Tibial nerve (tissue), 4 donors: Measurements from ENCODE around the gene PUM1. TPM values are rescaled to one million over a fixed set of nuclear protein-coding genes. Genes with fewer than 3 reads are reported as not detected.

Experiments
- DNase-seq, 2 donors: peaks; one replicate each; pipeline ENCODE4 v3.0.0-alpha.2; 2019; ENCODE audit warnings: low spot score in 2 of 2
- H3K27ac ChIP-seq, 4 donors: fragments of 200-600 bp; sonication (generic) in 3 of 4; one replicate each; pipeline ENCODE4 v1.5.1; 2017 to 2019; ENCODE audit warnings: mild to moderate bottlenecking in 1 of 4
- H3K27me3 ChIP-seq, 2 donors: fragments of 200-600 bp; sonication (generic) in 1 of 2; one replicate each; pipeline versions ENCODE4 v1.5.1 to v1.6.0; 2017 to 2019
- H3K36me3 ChIP-seq, 3 donors: fragments of 200-600 bp; sonication (generic); one replicate each; pipeline ENCODE4 v1.5.1; 2018 to 2019
- H3K4me1 ChIP-seq, 4 donors: fragments of 200-600 bp; sonication (generic) in 3 of 4; one replicate each; pipeline ENCODE4 v1.5.1; 2017 to 2019
- H3K4me3 ChIP-seq, 4 donors: fragments of 200-600 bp; sonication (generic) in 3 of 4; one replicate each; pipeline ENCODE4 v1.5.1; 2017 to 2019; ENCODE audit warnings: mild to moderate bottlenecking in 1 of 4, moderate library complexity in 1 of 4
- H3K9me3 ChIP-seq, 4 donors: fragments of 200-600 bp; sonication (generic) in 3 of 4; one replicate each; pipeline ENCODE4 v1.5.1; 2017 to 2019
- EP300 ChIP-seq, 2 donors: sonication (generic); formaldehyde crosslinking; IDR thresholded peaks; one replicate each; pipeline ENCODE4 v1.6.1; 2017; ENCODE audit warnings: antibody characterized with exemption in 2 of 2, mild to moderate bottlenecking in 1 of 2
- POLR2A ChIP-seq, 2 donors: fragments of 450-650 bp; IDR thresholded peaks; one replicate each; pipeline ENCODE4 v1.6.1; 2017; ENCODE audit warnings: antibody characterized with exemption in 2 of 2, mild to moderate bottlenecking in 2 of 2, moderate library complexity in 2 of 2
- WGBS, 2 donors: methylation state at CpG; one replicate each; pipeline ENCODE4 v1.1.5; 2018; 5-methylcytosine and 5-hydroxymethylcytosine counted together
- total RNA-seq, 4 donors: library from RNA; depleted of rRNA; stranded (reverse); fragments of >200 nt; gene quantifications; one replicate each; pipeline ENCODE4 v1.1.0, GENCODE V29; 2016
- TF ChIP-seq, protein P1 (sequence below), 5 experiments: fragments of 200-600 bp in 3 of 5; fragments of 450-650 bp in 2 of 5; sonication (generic) in 3 of 5; IDR thresholded peaks; one replicate each; pipeline ENCODE4 v1.5.1; 2016 to 2019; ENCODE audit warnings: antibody characterized with exemption in 5 of 5, mild to moderate bottlenecking in 3 of 5, moderate library complexity in 2 of 5

PUM1 gene
- total RNA-seq, 4 donors from 2014 or later = 64.8 to 93.4 (median 76.0) TPM

GRCh38 chr1:30890502-30891226 lies 174.9 kb downstream of the PUM1 start:
- 52 to 56% methylated on average over 10 of the region's 10 CpGs for WGBS, 2 donors
- peaks cover 0 to 87% (median 32%) of the 10 kb centered on the region in 4 donors for H3K4me1 ChIP-seq
- no peaks in the 10 kb centered on the region for H3K36me3 ChIP-seq
- H3K9me3 ChIP-seq = no peaks in the 10 kb centered on the region
- peak overlapping the region in 3 of 4 donors; percentile 10 to 91 (median 75) for H3K27ac ChIP-seq
- no peaks in the 10 kb centered on the region for H3K27me3 ChIP-seq
- H3K4me3 ChIP-seq = no peak overlapping the region
- no peak for DNase-seq
- TF ChIP-seq, protein P1, sequence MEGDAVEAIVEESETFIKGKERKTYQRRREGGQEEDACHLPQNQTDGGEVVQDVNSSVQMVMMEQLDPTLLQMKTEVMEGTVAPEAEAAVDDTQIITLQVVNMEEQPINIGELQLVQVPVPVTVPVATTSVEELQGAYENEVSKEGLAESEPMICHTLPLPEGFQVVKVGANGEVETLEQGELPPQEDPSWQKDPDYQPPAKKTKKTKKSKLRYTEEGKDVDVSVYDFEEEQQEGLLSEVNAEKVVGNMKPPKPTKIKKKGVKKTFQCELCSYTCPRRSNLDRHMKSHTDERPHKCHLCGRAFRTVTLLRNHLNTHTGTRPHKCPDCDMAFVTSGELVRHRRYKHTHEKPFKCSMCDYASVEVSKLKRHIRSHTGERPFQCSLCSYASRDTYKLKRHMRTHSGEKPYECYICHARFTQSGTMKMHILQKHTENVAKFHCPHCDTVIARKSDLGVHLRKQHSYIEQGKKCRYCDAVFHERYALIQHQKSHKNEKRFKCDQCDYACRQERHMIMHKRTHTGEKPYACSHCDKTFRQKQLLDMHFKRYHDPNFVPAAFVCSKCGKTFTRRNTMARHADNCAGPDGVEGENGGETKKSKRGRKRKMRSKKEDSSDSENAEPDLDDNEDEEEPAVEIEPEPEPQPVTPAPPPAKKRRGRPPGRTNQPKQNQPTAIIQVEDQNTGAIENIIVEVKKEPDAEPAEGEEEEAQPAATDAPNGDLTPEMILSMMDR (IDR thresholded peaks at IDR 0.05) = no peak
- TF ChIP-seq EP300 (IDR thresholded peaks at IDR 0.05) (no peak), POLR2A (IDR thresholded peaks at IDR 0.05) (no peak)

DNA sequence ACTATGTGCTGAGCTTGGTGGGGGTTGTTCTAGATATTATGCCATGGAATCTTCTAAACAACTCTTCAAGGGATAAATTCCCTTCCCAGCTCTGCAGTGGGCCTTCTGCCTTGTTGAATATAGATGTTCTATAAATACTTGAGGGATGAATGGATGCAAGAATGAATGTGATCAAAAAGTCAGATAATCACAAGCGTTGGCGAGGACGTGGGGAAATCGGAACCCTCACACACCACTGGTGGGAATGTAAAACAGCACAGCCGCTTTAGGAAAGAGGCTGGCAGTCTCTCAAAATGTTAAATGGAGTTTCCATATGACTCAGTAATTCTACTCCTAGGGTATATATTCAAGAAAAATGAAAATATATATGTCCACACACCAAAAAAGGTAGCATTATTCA lies 176.0 kb downstream of the PUM1 start:
- no peak overlapping the region for H3K4me3 ChIP-seq
- 87 to 89% methylated on average over 5 of the region's 5 CpGs for WGBS, 2 donors
- TF ChIP-seq POLR2A (IDR thresholded peaks at IDR 0.05) = no peak
- TF ChIP-seq, protein P1 (IDR thresholded peaks at IDR 0.05) = no peak
- TF ChIP-seq EP300 (IDR thresholded peaks at IDR 0.05) = no peak
- peak overlapping the region in 3 of 4 donors; percentile 78 to 92 (median 91) for H3K27ac ChIP-seq
- H3K9me3 ChIP-seq = no peaks in the 10 kb centered on the region
- H3K36me3 ChIP-seq = no peaks in the 10 kb centered on the region
- H3K27me3 ChIP-seq = no peaks in the 10 kb centered on the region
- DNase-seq = no peak
- peaks cover 0 to 84% (median 34%) of the 10 kb centered on the region in 4 donors for H3K4me1 ChIP-seq

DNA sequence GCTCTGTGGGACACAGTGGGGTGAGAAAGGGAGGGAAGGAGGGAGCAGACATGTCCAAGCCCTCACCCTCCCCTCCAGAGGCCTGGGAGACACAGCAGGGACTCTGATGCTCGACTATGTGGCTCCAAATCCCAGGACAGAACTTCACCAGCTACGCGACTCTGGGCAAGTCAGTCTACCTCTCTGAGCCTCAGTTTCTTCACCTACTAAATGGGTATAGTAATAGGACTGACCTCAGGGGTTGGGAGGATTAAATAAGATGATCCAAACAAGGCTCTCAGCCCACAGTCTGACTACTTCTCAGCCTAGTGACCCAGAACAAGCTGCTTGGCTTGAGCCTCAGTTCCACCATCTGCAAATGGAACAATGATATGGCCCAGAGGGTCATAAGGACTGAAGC lies 176.5 kb downstream of the PUM1 start:
- H3K4me1 ChIP-seq = peaks cover 0 to 90% (median 34%) of the 10 kb centered on the region in 4 donors
- no peak for TF ChIP-seq POLR2A (IDR thresholded peaks at IDR 0.05)
- TF ChIP-seq, protein P1 (IDR thresholded peaks at IDR 0.05) = no peak
- TF ChIP-seq EP300 (IDR thresholded peaks at IDR 0.05) = no peak
- WGBS, 2 donors = 74 to 82% methylated on average over 3 of the region's 3 CpGs

GRCh38 chr1:30888391-30888790 lies 177.1 kb downstream of the PUM1 start:
- WGBS, 2 donors = 15 to 34% methylated on average over 5 to 8 of the region's 8 CpGs
- Histone ChIP-seq H3K4me3 (no peak overlapping the region), H3K27me3 (no peaks in the 10 kb centered on the region), H3K27ac (peak overlapping the region; percentile 77 to 92 (median 84)), H3K9me3 (no peaks in the 10 kb centered on the region), H3K36me3 (no peaks in the 10 kb centered on the region), H3K4me1 (peaks cover 0 to 95% (median 36%) of the 10 kb centered on the region in 4 donors)
- no peak for DNase-seq
- TF ChIP-seq, protein P1 (IDR thresholded peaks at IDR 0.05) = no peak
- TF ChIP-seq EP300 (IDR thresholded peaks at IDR 0.05) = peak in 1 of 2 donors; percentile 73
- peak in 1 of 2 donors; percentile 23 for TF ChIP-seq POLR2A (IDR thresholded peaks at IDR 0.05)

More for the DNA sequence above, 176.5 kb downstream of the PUM1 start:
- DNase-seq = no peak
- H3K9me3 ChIP-seq = no peaks in the 10 kb centered on the region
- H3K27ac ChIP-seq = peak overlapping the region; percentile 77 to 92 (median 84)
- H3K36me3 ChIP-seq = no peaks in the 10 kb centered on the region
- H3K27me3 ChIP-seq = no peaks in the 10 kb centered on the region
- no peak overlapping the region for H3K4me3 ChIP-seq
